Sigmoid colon (tissue), 7 donors: Measurements from ENCODE around the gene FANK1. TPM values are rescaled to one million over a fixed set of nuclear protein-coding genes. Genes with fewer than 3 reads are reported as not detected.
"Not testable (repeated sequence)": the region's sequence is repeated elsewhere in the genome, so short reads cannot be mapped to it uniquely, and the experiment has no call there.

Experiments used
- DNase-seq: peaks from one replicate; pipeline ENCODE4 v3.0.0-alpha.2; 2019
- H3K27ac ChIP-seq, 4 donors: fragments of 200-600 bp; sonication (generic); one replicate each; pipeline ENCODE4 v1.5.1; 2016 to 2019; ENCODE audit warnings: mild to moderate bottlenecking in 1 of 4
- H3K27me3 ChIP-seq, 3 donors: fragments of 200-600 bp; sonication (generic); one replicate each; pipeline ENCODE4 v1.5.1; 2019; ENCODE audit warnings: mild to moderate bottlenecking in 1 of 3
- H3K36me3 ChIP-seq, 4 donors: fragments of 200-600 bp; sonication (generic); one replicate each; pipeline ENCODE4 v1.5.1; 2016 to 2019
- H3K4me1 ChIP-seq, 4 donors: fragments of 200-600 bp; sonication (generic); one replicate each; pipeline ENCODE4 v1.5.1; 2017 to 2019
- H3K4me3 ChIP-seq, 4 donors: fragments of 200-600 bp; sonication (generic); one replicate each; pipeline ENCODE4 v1.5.1; 2017 to 2019; ENCODE audit warnings: mild to moderate bottlenecking in 2 of 4, moderate library complexity in 1 of 4
- H3K9me3 ChIP-seq, 4 donors: fragments of 200-600 bp in 3 of 4; sonication (generic) in 3 of 4; one replicate each; pipeline versions ENCODE4 v1.5.1 to v1.6.1; 2013 to 2019
- EP300 ChIP-seq, 4 donors: sonication (generic); formaldehyde crosslinking; IDR thresholded peaks; one replicate each; pipeline ENCODE4 v1.6.1; 2017; ENCODE audit warnings: antibody characterized with exemption in 4 of 4
- POLR2A ChIP-seq, 2 donors: fragments of 450-650 bp; IDR thresholded peaks; one replicate each; pipeline ENCODE4 v1.6.1; 2016; ENCODE audit warnings: antibody characterized with exemption in 2 of 2, mild to moderate bottlenecking in 2 of 2, moderate library complexity in 2 of 2
- POLR2AphosphoS5 ChIP-seq, 4 donors: sonication (generic); formaldehyde crosslinking; IDR thresholded peaks; one replicate each; pipeline ENCODE4 v1.6.1; 2017; ENCODE audit warnings: antibody characterized with exemption in 4 of 4
- WGBS, 2 donors: extraction: QIAGEN DNeasy Blood & Tissue Kit; methylation state at CpG; one replicate each; pipeline ENCODE4 v1.1.7; 2013; 5-methylcytosine and 5-hydroxymethylcytosine counted together
- intact Hi-C: fragments of 100-400 bp; cut with DNase I; formaldehyde crosslinking; loops from one replicate; pipeline ENCODE4 v1.15.1; 2023
- polyA plus RNA-seq, 3 donors: library from polyadenylated mRNA; stranded (reverse); fragments of 200-250 nt; gene quantifications; one replicate each; pipeline ENCODE4 v1.2.3, GENCODE V29; 2013
- total RNA-seq, 4 donors: library from RNA; depleted of rRNA; stranded (reverse); fragments of >200 nt; gene quantifications; one replicate each; pipeline ENCODE4 v1.1.0, GENCODE V29; 2016
- TF ChIP-seq, protein P1 (sequence below), 4 experiments: fragments of 450-650 bp in 3 of 4; fragments of 200-600 bp in 1 of 4; IDR thresholded peaks; one replicate each; pipeline ENCODE4 v1.5.1; 2016 to 2019; ENCODE audit warnings: antibody characterized with exemption in 4 of 4, mild to moderate bottlenecking in 3 of 4, moderate library complexity in 2 of 4
- donor health status: healthy with polysubstance abuse.
- donor health status: Bipolar disorder and iron deficiency.
- donor health status: healthy.

FANK1 gene
- 1 to 10 TPM in 2 of 4 donors, under 1 TPM in 1, not detected in 1; 0.71 to 3.5 (median 1.5) TPM for total RNA-seq
- 10 to 100 TPM in 1 of 3 donors, 1 to 10 TPM in 2; 3.4 to 12.6 (median 7.9) TPM for polyA plus RNA-seq

DNA sequence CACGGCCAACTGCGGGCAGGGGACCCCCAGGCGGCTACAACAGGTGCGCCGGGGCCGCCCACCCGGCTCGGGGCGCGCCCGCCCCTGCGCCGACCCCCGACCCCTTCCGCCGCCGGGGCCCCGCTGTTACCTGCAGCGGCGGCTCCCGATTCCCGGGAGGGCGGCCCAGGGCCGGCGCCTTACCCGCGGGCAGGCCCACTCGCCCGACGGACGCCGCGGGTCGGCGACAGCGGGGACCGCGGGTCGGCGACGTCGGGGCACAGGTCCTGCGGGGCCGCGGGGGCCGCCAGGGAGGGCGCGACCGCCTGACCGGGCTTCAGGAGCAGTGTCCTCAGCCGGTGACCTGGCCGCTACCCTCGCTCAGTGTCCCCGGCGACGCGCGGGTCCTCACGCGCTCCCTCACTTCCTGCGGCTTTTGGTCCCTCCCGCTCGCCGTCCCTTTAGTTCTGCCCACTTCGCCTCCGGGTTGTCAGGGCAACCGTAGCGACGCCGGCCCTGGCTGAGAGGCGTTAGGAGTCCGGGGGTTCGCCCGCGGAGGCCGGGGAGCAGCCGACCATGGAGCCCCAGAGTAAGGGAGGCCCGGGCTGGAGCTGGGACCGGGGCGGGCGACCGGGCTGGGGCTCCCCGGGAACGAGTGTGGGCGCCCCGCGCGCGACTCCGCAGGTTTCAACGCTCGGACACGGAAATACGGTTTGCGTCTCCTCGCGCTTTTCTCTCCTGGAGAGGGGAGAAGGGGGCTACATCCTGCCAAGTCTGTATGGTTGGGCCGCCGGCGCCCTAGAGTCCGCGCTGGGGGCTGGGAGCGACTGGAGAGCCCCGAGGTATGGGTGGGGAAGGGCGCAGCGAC is at the start of gene FANK1:
Gene FANK1, plus strand, starts transcription at position 477 of the 847 bp plus-strand sequence. Its CDS starts 79 bp downstream, at position 556.
- H3K9me3 ChIP-seq, intact Hi-C loops, H3K36me3 ChIP-seq, H3K27me3 ChIP-seq: not testable (repeated sequence)
- 24 to 26% methylated on average over 106 of the region's 106 CpGs for WGBS, 2 donors
- H3K4me3 ChIP-seq, result peak within 1 kb of the TSS; percentile 82 to 98 (median 90)
- peak; percentile 94 for DNase-seq
- H3K4me1 ChIP-seq, result peaks cover 0 to 16% (median 4%) of the 10 kb centered on the region in 4 donors
- TF ChIP-seq POLR2AphosphoS5 (IDR thresholded peaks at IDR 0.05), result peak; percentile 60 to 80 (median 74)
- H3K27ac ChIP-seq, result peak within 1 kb of the TSS; percentile 82 to 88 (median 86)

GRCh38 chr10:125846894-125847293 is 49.5 kb upstream of the FANK1 start:
- Histone ChIP-seq H3K9me3 (no peaks in the 10 kb centered on the region), H3K4me3 (no peak overlapping the region), H3K27ac (no peak overlapping the region), H3K4me1 (peaks cover 0 to 6% (median 3%) of the 10 kb centered on the region in 4 donors), H3K36me3 (peaks cover 0 to 66% (median 13%) of the 10 kb centered on the region in 4 donors), H3K27me3 (no peaks in the 10 kb centered on the region)
- intact Hi-C loops, result no loop called here
- TF ChIP-seq, protein P1, sequence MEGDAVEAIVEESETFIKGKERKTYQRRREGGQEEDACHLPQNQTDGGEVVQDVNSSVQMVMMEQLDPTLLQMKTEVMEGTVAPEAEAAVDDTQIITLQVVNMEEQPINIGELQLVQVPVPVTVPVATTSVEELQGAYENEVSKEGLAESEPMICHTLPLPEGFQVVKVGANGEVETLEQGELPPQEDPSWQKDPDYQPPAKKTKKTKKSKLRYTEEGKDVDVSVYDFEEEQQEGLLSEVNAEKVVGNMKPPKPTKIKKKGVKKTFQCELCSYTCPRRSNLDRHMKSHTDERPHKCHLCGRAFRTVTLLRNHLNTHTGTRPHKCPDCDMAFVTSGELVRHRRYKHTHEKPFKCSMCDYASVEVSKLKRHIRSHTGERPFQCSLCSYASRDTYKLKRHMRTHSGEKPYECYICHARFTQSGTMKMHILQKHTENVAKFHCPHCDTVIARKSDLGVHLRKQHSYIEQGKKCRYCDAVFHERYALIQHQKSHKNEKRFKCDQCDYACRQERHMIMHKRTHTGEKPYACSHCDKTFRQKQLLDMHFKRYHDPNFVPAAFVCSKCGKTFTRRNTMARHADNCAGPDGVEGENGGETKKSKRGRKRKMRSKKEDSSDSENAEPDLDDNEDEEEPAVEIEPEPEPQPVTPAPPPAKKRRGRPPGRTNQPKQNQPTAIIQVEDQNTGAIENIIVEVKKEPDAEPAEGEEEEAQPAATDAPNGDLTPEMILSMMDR (IDR thresholded peaks at IDR 0.05), result no peak
- no peak for TF ChIP-seq POLR2A (IDR thresholded peaks at IDR 0.05)
- TF ChIP-seq EP300 (IDR thresholded peaks at IDR 0.05), result no peak
- no peak for TF ChIP-seq POLR2AphosphoS5 (IDR thresholded peaks at IDR 0.05)
- whole genome bisulfite sequencing, 2 donors, result 94 to 97% methylated on average over 3 of the region's 3 CpGs
- DNase-seq, result no peak

- H3K27ac ChIP-seq, result no peak overlapping the region
- H3K27me3 ChIP-seq, result no peaks in the 10 kb centered on the region
- H3K4me3 ChIP-seq, result no peak overlapping the region
- peaks cover 0 to 69% (median 17%) of the 10 kb centered on the region in 4 donors for H3K36me3 ChIP-seq
- 96 to 97% methylated on average over 2 of the region's 2 CpGs for WGBS, 2 donors
- TF ChIP-seq EP300 (IDR thresholded peaks at IDR 0.05) (no peak), POLR2A (IDR thresholded peaks at IDR 0.05) (no peak), POLR2AphosphoS5 (IDR thresholded peaks at IDR 0.05) (no peak)
- TF ChIP-seq, protein P1 (IDR thresholded peaks at IDR 0.05), result no peak
- H3K4me1 ChIP-seq, result peaks cover 0 to 6% (median 3%) of the 10 kb centered on the region in 4 donors
- H3K9me3 ChIP-seq, result no peaks in the 10 kb centered on the region
- DNase-seq, result no peak
- intact Hi-C loops, result no loop called here
Measured at GRCh38 chr10:125848371-125848770, 48.0 kb upstream of the FANK1 start.

GRCh38 chr10:125848857-125849256 is 47.5 kb upstream of the FANK1 start:
- Histone ChIP-seq H3K9me3 (no peaks in the 10 kb centered on the region), H3K27ac (no peak overlapping the region), H3K4me1 (peaks cover 0 to 6% (median 3%) of the 10 kb centered on the region in 4 donors), H3K36me3 (peaks cover 0 to 65% (median 17%) of the 10 kb centered on the region in 4 donors), H3K27me3 (no peaks in the 10 kb centered on the region), H3K4me3 (no peak overlapping the region)
- WGBS, 2 donors, result 94 to 95% methylated on average over 2 of the region's 2 CpGs
- DNase-seq, result no peak
- intact Hi-C loops, result loop anchor here (1.0 kb wide), 1 partner anchor 17 kb away; no protein-coding TSS in a partner anchor
- TF ChIP-seq, protein P1 (IDR thresholded peaks at IDR 0.05), result no peak
- TF ChIP-seq POLR2AphosphoS5 (IDR thresholded peaks at IDR 0.05) (no peak), EP300 (IDR thresholded peaks at IDR 0.05) (no peak), POLR2A (IDR thresholded peaks at IDR 0.05) (no peak)

- H3K27ac ChIP-seq, result no peak overlapping the region
- H3K36me3 ChIP-seq, result peaks cover 0 to 64% (median 17%) of the 10 kb centered on the region in 4 donors
- TF ChIP-seq, protein P1 (IDR thresholded peaks at IDR 0.05), result no peak
- no peak for TF ChIP-seq POLR2A (IDR thresholded peaks at IDR 0.05)
- no peak for TF ChIP-seq EP300 (IDR thresholded peaks at IDR 0.05)
- no peak for TF ChIP-seq POLR2AphosphoS5 (IDR thresholded peaks at IDR 0.05)
- no peaks in the 10 kb centered on the region for H3K27me3 ChIP-seq
- no peaks in the 10 kb centered on the region for H3K9me3 ChIP-seq
- peaks cover 0 to 6% (median 3%) of the 10 kb centered on the region in 4 donors for H3K4me1 ChIP-seq
- no peak overlapping the region for H3K4me3 ChIP-seq
- intact Hi-C loops, result loop anchor here (1.0 kb wide), 1 partner anchor 17 kb away; no protein-coding TSS in a partner anchor
- DNase-seq, result no peak
- WGBS, 2 donors, result 89% methylated on average over 7 of the region's 7 CpGs
Measured at GRCh38 chr10:125849448-125849847, 46.9 kb upstream of the FANK1 start.
